ENCODE data around the gene PINLYP.

DNA sequence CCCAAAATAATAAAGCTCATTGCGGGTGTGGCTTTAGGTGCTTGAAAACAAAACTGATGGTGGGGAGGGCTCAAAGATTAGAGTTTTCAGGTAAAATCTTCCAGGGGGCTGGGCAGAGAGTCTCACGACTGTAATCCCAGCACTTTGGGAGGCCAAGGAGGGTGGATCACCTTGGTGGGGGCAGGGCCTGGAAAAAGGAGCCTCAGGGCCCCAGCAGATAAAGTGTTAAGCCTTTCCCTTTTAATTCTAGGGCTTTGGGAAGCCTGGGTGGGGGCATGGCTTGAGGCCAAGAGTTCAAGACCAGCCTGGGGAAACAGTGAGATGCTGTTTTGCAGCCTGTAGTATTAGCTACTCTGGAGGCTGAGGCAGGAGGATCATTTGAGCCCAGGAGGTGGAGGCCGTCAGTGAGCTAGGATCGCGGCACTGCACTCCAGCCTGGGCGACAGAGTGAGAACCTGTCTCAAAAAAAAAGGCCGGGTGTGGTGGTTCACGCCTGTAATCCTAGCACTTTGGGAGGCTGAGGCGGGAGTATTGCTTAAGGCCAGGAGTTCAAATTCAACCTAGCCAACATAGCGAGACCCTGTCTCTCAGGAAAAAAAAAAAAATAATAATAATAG lies 18.6 kb downstream of the PINLYP start:
- TF ChIP-seq POLR2AphosphoS5 (IDR thresholded peaks at IDR 0.05) (no peak), POLR2A (IDR thresholded peaks at IDR 0.05) (no peak)
- TF ChIP-seq, protein P1, sequence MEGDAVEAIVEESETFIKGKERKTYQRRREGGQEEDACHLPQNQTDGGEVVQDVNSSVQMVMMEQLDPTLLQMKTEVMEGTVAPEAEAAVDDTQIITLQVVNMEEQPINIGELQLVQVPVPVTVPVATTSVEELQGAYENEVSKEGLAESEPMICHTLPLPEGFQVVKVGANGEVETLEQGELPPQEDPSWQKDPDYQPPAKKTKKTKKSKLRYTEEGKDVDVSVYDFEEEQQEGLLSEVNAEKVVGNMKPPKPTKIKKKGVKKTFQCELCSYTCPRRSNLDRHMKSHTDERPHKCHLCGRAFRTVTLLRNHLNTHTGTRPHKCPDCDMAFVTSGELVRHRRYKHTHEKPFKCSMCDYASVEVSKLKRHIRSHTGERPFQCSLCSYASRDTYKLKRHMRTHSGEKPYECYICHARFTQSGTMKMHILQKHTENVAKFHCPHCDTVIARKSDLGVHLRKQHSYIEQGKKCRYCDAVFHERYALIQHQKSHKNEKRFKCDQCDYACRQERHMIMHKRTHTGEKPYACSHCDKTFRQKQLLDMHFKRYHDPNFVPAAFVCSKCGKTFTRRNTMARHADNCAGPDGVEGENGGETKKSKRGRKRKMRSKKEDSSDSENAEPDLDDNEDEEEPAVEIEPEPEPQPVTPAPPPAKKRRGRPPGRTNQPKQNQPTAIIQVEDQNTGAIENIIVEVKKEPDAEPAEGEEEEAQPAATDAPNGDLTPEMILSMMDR (IDR thresholded peaks at IDR 0.05) = no peak
